ENCODE measurements around the gene IFI6. TPM values are rescaled to one million over a fixed set of nuclear protein-coding genes. Genes with fewer than 3 reads are reported as not detected.

The IFI6 gene, protein sequence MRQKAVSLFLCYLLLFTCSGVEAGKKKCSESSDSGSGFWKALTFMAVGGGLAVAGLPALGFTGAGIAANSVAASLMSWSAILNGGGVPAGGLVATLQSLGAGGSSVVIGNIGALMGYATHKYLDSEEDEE
- total RNA-seq (2021; ENCODE audit: unreplicated experiment) (14.8 TPM), Bru-seq, nascent RNA (percentile 37 among the genes with signal in this experiment), BruChase-seq, experiment 1, labeled RNA remaining after a 6-hour chase (percentile 41 among the genes with signal in this experiment), BruChase-seq, experiment 2, labeled RNA remaining after a 2-hour chase (percentile 41 among the genes with signal in this experiment)
- polyA plus RNA-seq (2012) = 10.0 and 22.0 TPM in 2 replicates
- long read RNA-seq, transcript IFI6-202 (5 exons, 841 nt) = major isoform, 11 of 17 reads
- long read RNA-seq, partial matches to known transcripts = 1 of 17 reads
- long read RNA-seq, other reads (novel, unspliced or antisense) = 1 of 17 reads

DNA sequence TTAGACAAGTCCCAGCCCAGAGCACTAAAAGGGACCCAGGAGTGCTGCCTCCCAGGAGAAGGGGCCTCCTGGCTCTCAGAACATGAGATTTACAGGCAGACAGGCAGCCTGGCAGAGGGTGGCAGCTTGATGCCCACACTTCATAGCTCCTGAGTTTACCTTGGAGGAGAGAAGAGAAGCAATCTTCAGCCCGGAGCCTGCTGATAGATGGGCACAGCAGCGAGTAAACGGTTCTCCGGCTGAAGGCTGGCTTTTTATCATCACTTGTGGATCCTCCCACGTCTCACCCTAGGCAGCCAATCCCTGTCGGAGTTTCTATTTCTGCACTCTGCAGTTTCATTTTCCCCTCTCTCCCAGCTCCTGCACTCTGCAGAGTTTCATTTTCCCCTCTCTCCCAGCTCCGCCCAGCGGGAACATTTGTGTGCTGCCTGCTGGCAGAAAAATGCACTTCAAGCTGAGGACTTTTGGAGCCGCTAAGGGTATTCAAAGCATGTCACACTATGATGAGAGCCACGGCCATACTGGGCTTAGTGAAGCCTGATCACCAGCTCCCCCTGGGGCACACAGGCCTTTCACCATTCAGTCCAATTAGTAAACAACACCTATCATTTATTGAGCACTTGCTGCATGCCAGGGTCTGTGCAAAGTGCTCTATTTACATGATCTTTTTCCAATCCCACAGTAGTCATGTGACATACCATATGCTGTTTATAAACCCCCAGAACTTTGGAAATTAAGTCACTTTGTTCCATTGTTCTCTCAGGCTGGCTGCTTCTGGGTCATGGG lies at the start of gene IFI6:
IFI6 (minus strand) TSS at position 229 of the 786 bp plus-strand sequence. CDS start 2,878 bp downstream, outside the sequence.
- H3K4me1 ChIP-seq (ENCODE audit: control insufficient read depth in 1 of 2, insufficient read depth in 2 of 2, low read length in 2 of 2) = peaks cover 18 to 45% of the 10 kb centered on the region in 2 experiments
- H3K4me2 ChIP-seq (ENCODE audit: low read length) = peak within 1 kb of the TSS; percentile 77
- H3K36me3 ChIP-seq (ENCODE audit: control insufficient read depth in 1 of 2, insufficient read depth in 2 of 2, low read length in 2 of 2) = no peaks in the 10 kb centered on the region
- peak; percentile 93 for ATAC-seq
- intact Hi-C loops (cut with micrococcal nuclease) = loop anchor here (5.0 kb wide), 1 partner anchor 160 kb away; the partner anchor contains the start of gene PPP1R8
- no TSS peak for BruUV-seq (replicated peaks)
- H3K9me2 ChIP-seq (ENCODE audit: insufficient read depth) = no peaks in the 10 kb centered on the region
- peak within 1 kb of the TSS; percentile 50 for H3K27ac ChIP-seq (ENCODE audit: low read depth, low read length)
- H3K9me3 ChIP-seq (ENCODE audit: control insufficient read depth in 1 of 2, insufficient read depth in 1 of 2, low read depth in 1 of 2, low read length in 2 of 2) = no peaks in the 10 kb centered on the region
- H3K27me3 ChIP-seq (ENCODE audit: insufficient read depth, low read length) = no peaks in the 10 kb centered on the region
- no peaks in the 10 kb centered on the region for H3K79me2 ChIP-seq (ENCODE audit: insufficient read depth, low read length)
- no peaks in the 10 kb centered on the region for H4K20me1 ChIP-seq (ENCODE audit: insufficient read depth)
- POLR2A ChIA-PET = interaction anchor here (0.8 to 2.0 kb wide), 10 partner anchors 13 to 159 kb away, joined by 3 to 7 read pairs (median 3); partner anchors contain the start of genes FAM76A, PPP1R8 and STX12
- RAD21 ChIA-PET (ENCODE audit: low non-redundant PET in 1 of 2, low total read pairs in 2 of 2, uncharacterized antibody in 2 of 2, unreplicated experiment in 2 of 2) = interaction anchor here in 1 of 2 experiments (0.5 to 1.3 kb wide), 3 partner anchors 15 to 65 kb away, joined by 3 read pairs; partner anchors contain the start of gene FAM76A
- H3K9ac ChIP-seq (ENCODE audit: low read length) = peak within 1 kb of the TSS; percentile 34
- H2AFZ ChIP-seq (ENCODE audit: low read depth, low read length, poor library complexity, severe bottlenecking) = peak within 1 kb of the TSS; percentile 59
- peak within 1 kb of the TSS; percentile 41 to 56 for H3K4me3 ChIP-seq (replicated peaks in 1 of 2; ENCODE audit: low read depth in 1 of 2, low read length in 2 of 2)
- CTCF ChIA-PET = interaction anchor here (0.8 to 1.1 kb wide), 4 partner anchors 9 to 1205 kb away, joined by 3 to 4 read pairs (median 3); no protein-coding TSS in a partner anchor
- DNase-seq (ENCODE audit: low read depth, low spot score) = peak; percentile 79
- TF ChIP-seq CBX3 (IDR thresholded peaks at IDR 0.05; ENCODE audit: low read depth) = peak; percentile 73; the same call in 1 of the 2 replicates
- peak; percentile 53; the same call in 1 of the 2 replicates for TF ChIP-seq MAX (IDR thresholded peaks at IDR 0.05)
- peak; percentile 14; the same call in 1 of the 2 replicates for TF ChIP-seq SP1 (IDR thresholded peaks at IDR 0.05; ENCODE audit: low read depth)
- TF ChIP-seq, protein P1, sequence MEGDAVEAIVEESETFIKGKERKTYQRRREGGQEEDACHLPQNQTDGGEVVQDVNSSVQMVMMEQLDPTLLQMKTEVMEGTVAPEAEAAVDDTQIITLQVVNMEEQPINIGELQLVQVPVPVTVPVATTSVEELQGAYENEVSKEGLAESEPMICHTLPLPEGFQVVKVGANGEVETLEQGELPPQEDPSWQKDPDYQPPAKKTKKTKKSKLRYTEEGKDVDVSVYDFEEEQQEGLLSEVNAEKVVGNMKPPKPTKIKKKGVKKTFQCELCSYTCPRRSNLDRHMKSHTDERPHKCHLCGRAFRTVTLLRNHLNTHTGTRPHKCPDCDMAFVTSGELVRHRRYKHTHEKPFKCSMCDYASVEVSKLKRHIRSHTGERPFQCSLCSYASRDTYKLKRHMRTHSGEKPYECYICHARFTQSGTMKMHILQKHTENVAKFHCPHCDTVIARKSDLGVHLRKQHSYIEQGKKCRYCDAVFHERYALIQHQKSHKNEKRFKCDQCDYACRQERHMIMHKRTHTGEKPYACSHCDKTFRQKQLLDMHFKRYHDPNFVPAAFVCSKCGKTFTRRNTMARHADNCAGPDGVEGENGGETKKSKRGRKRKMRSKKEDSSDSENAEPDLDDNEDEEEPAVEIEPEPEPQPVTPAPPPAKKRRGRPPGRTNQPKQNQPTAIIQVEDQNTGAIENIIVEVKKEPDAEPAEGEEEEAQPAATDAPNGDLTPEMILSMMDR (IDR thresholded peaks at IDR 0.05 in 2 of 3, conservative IDR thresholded peaks at IDR 0.05 in 1 of 3; ENCODE audit: borderline replicate concordance in 1 of 3, insufficient read depth in 1 of 3, low read depth in 2 of 3, low read length in 2 of 3) = peak; percentile 7 to 36 (median 34); a peak in 4 of 6 replicates
- peak; percentile 26; the same call in 1 of the 2 replicates for TF ChIP-seq SRF (IDR thresholded peaks at IDR 0.05; ENCODE audit: low read depth)
- TF ChIP-seq TCF7L2 (IDR thresholded peaks at IDR 0.05; ENCODE audit: borderline replicate concordance, extremely low read depth, insufficient read depth, insufficient read length) = peak; percentile 64
- no peak for TF ChIP-seq JUND (IDR thresholded peaks at IDR 0.05)
- no peak for TF ChIP-seq ELF1 (IDR thresholded peaks at IDR 0.05; ENCODE audit: borderline replicate concordance, low read depth)
- TF ChIP-seq EZH2phosphoT487 (IDR thresholded peaks at IDR 0.05; ENCODE audit: borderline replicate concordance) = no peak
- TF ChIP-seq ATF3 (IDR thresholded peaks at IDR 0.05) = no peak
- no peak for TF ChIP-seq ZFX (IDR thresholded peaks at IDR 0.05)
- peak; percentile 42; the same call in 1 of the 2 replicates for TF ChIP-seq SIN3A (IDR thresholded peaks at IDR 0.05; ENCODE audit: low read depth)
- TF ChIP-seq POLR2AphosphoS5 (IDR thresholded peaks at IDR 0.05; ENCODE audit: low read depth, low read length) = peak; percentile 69
- TF ChIP-seq RAD21 (IDR thresholded peaks at IDR 0.05; ENCODE audit: low read depth) = peak; percentile 37; the same call in 1 of the 2 replicates
- TF ChIP-seq, protein P2, sequence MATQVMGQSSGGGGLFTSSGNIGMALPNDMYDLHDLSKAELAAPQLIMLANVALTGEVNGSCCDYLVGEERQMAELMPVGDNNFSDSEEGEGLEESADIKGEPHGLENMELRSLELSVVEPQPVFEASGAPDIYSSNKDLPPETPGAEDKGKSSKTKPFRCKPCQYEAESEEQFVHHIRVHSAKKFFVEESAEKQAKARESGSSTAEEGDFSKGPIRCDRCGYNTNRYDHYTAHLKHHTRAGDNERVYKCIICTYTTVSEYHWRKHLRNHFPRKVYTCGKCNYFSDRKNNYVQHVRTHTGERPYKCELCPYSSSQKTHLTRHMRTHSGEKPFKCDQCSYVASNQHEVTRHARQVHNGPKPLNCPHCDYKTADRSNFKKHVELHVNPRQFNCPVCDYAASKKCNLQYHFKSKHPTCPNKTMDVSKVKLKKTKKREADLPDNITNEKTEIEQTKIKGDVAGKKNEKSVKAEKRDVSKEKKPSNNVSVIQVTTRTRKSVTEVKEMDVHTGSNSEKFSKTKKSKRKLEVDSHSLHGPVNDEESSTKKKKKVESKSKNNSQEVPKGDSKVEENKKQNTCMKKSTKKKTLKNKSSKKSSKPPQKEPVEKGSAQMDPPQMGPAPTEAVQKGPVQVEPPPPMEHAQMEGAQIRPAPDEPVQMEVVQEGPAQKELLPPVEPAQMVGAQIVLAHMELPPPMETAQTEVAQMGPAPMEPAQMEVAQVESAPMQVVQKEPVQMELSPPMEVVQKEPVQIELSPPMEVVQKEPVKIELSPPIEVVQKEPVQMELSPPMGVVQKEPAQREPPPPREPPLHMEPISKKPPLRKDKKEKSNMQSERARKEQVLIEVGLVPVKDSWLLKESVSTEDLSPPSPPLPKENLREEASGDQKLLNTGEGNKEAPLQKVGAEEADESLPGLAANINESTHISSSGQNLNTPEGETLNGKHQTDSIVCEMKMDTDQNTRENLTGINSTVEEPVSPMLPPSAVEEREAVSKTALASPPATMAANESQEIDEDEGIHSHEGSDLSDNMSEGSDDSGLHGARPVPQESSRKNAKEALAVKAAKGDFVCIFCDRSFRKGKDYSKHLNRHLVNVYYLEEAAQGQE (IDR thresholded peaks at IDR 0.05; ENCODE audit: low read depth) = no peak
- TF ChIP-seq EZH2 (IDR thresholded peaks at IDR 0.05) = no peak
- TF ChIP-seq YY1 (IDR thresholded peaks at IDR 0.05; ENCODE audit: extremely low read depth, insufficient replicate concordance, low read depth, low read length) = peak; percentile 51
- no peak for TF ChIP-seq CEBPB (IDR thresholded peaks at IDR 0.05; ENCODE audit: low read depth)
- TF ChIP-seq FOSL1 (IDR thresholded peaks at IDR 0.05; ENCODE audit: low read depth) = no peak

All from HCT116 (cell line).